CD4-positive, alpha-beta T cell (primary cell): ENCODE data around the gene CALML3. TPM values are rescaled to one million over a fixed set of nuclear protein-coding genes. Genes with fewer than 3 reads are reported as not detected.

Experiments used
- ATAC-seq: fragments of 200-7000 bp; cut with Tn5 transposase; one replicate; pipeline ENCODE4 v1.10.0; 2022; ENCODE audit warnings: mild to moderate bottlenecking; ENCODE audit not compliant: poor library complexity
- CTCF ChIA-PET: fragments of 350-600 bp; sonication (Branson Sonifier 250); formaldehyde crosslinking; loops from one replicate; lab custom pipeline; 2021; ENCODE audit warnings: antibody characterized with exemption, inconsistent platforms; lab: Charles Lee
- POLR2A ChIA-PET: fragments of 350-600 bp; sonication (Branson Sonifier 250); formaldehyde crosslinking; loops from one replicate; lab custom pipeline; 2021; ENCODE audit warnings: antibody characterized with exemption, inconsistent platforms; lab: Charles Lee
- DNase-seq, 14 experiments: peaks; one replicate each; pipeline ENCODE4 v3.0.0-alpha.2; 2013 to 2020; ENCODE audit warnings: mixed read lengths in 2 of 14
- H3K27ac ChIP-seq, 2 donors: one replicate each; pipeline versions ENCODE4 v1.5.1 to v1.7.0; 2013; ENCODE audit warnings: low read length in 2 of 2, low read depth in 1 of 2, mild to moderate bottlenecking in 1 of 2
- H3K27me3 ChIP-seq, 2 experiments: 1 replicate in 1 of 2; 2 replicates in 1 of 2; pipeline versions ENCODE4 v1.6.1 to v1.7.0; 2013; ENCODE audit warnings: low read length in 2 of 2, control low read depth in 1 of 2, mild to moderate bottlenecking in 1 of 2, moderate library complexity in 1 of 2; ENCODE audit not compliant: insufficient read depth in 2 of 2, control insufficient read depth in 1 of 2
- H3K36me3 ChIP-seq: one replicate; pipeline ENCODE4 v1.6.1; 2013; ENCODE audit warnings: low read length, control low read depth; ENCODE audit not compliant: insufficient read depth
- H3K4me1 ChIP-seq: one replicate; pipeline ENCODE4 v1.6.1; 2013; ENCODE audit warnings: low read length, control low read depth; ENCODE audit not compliant: insufficient read depth
- H3K4me3 ChIP-seq: one replicate; pipeline ENCODE4 v1.5.1; 2013; ENCODE audit warnings: mild to moderate bottlenecking, low read length, moderate library complexity
- H3K9me3 ChIP-seq, 2 experiments: 1 replicate in 1 of 2; 2 replicates in 1 of 2; pipeline versions ENCODE4 v1.6.1 to v1.7.0; 2013; ENCODE audit warnings: low read length in 2 of 2, mild to moderate bottlenecking in 2 of 2, control low read depth in 1 of 2, moderate library complexity in 1 of 2; ENCODE audit not compliant: control insufficient read depth in 1 of 2, insufficient read depth in 1 of 2
- H3K27ac Mint-ChIP-seq: one replicate; pipeline ENCODE4 v1.8.0; 2020; ENCODE audit warnings: mixed read lengths
- H3K27me3 Mint-ChIP-seq: one replicate; pipeline ENCODE4 v1.8.0; 2021; ENCODE audit warnings: mixed read lengths
- H3K36me3 Mint-ChIP-seq: one replicate; pipeline ENCODE4 v1.8.0; 2021; ENCODE audit warnings: low read depth, mixed read lengths
- H3K4me1 Mint-ChIP-seq: one replicate; pipeline ENCODE4 v1.8.0; 2021; ENCODE audit warnings: low read depth, mixed read lengths
- H3K4me3 Mint-ChIP-seq: one replicate; pipeline ENCODE4 v1.8.0; 2020; ENCODE audit warnings: mild to moderate bottlenecking, mixed read lengths
- H3K9me3 Mint-ChIP-seq: one replicate; pipeline ENCODE4 v1.8.0; 2020; ENCODE audit warnings: mixed read lengths
- intact Hi-C, 2 experiments: fragments of 100-400 bp; cut with DNase I in 1 of 2; cut with micrococcal nuclease in 1 of 2; formaldehyde crosslinking; loops; one replicate each; pipeline versions ENCODE4 v1.15.1 to v1.9.0; 2023 to 2025; cut with DNase I, micrococcal nuclease
- total RNA-seq, 174 experiments: library from RNA in 2 of 174; stranded (reverse) in 2 of 174; gene quantifications; one replicate each; pipeline ENCODE4 v1.2.3 and lab custom pipeline; 2021 to 2026
- TF ChIP-seq, protein P1 (sequence below): fragments of 200-600 bp; IDR thresholded peaks from one replicate; pipeline ENCODE4 v1.8.0; 2022; ENCODE audit warnings: antibody characterized with exemption, mild to moderate bottlenecking

The CALML3 gene
- total RNA-seq, 2 experiments from 2014 or later: not detected

DNA sequence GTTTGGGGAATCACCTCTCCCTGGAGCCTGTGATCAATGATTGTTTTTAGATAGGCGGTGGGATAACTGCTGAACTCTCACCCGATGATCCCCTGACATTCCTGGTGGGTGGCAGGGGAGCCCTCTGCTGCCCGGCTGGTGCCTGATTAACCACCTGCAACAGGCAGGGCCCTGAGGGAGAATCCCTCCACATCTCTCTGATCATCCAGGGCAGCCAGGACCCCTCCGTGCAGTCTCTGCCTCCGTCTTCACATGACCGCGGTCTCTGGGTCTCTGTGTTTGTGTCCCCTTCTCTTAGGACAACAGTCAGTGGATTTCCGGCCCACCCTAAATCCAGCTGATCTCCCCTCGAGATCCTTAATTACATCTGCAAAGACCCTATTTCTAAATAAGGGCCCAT, 42.7 kb upstream of the CALML3 start:
- POLR2A ChIA-PET: no interaction called here
- DNase-seq: no peak
- Histone ChIP-seq H3K36me3 (no peaks in the 10 kb centered on the region), H3K4me3 (no peak overlapping the region), H3K4me1 (no peaks in the 10 kb centered on the region), H3K27me3 (no peaks in the 10 kb centered on the region), H3K27ac (no peak overlapping the region), H3K9me3 (peaks cover 0 to 4% of the 10 kb centered on the region in 2 experiments)
- Mint-ChIP-seq H3K36me3 (no peaks in the 10 kb centered on the region), H3K4me3 (no peak overlapping the region), H3K27me3 (no peaks in the 10 kb centered on the region), H3K9me3 (no peaks in the 10 kb centered on the region), H3K27ac (no peak overlapping the region), H3K4me1 (no peaks in the 10 kb centered on the region)
- TF ChIP-seq, protein P1, sequence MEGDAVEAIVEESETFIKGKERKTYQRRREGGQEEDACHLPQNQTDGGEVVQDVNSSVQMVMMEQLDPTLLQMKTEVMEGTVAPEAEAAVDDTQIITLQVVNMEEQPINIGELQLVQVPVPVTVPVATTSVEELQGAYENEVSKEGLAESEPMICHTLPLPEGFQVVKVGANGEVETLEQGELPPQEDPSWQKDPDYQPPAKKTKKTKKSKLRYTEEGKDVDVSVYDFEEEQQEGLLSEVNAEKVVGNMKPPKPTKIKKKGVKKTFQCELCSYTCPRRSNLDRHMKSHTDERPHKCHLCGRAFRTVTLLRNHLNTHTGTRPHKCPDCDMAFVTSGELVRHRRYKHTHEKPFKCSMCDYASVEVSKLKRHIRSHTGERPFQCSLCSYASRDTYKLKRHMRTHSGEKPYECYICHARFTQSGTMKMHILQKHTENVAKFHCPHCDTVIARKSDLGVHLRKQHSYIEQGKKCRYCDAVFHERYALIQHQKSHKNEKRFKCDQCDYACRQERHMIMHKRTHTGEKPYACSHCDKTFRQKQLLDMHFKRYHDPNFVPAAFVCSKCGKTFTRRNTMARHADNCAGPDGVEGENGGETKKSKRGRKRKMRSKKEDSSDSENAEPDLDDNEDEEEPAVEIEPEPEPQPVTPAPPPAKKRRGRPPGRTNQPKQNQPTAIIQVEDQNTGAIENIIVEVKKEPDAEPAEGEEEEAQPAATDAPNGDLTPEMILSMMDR: no peak
- CTCF ChIA-PET: no interaction called here
- intact Hi-C loops: no loop called here
- ATAC-seq: no peak

DNA sequence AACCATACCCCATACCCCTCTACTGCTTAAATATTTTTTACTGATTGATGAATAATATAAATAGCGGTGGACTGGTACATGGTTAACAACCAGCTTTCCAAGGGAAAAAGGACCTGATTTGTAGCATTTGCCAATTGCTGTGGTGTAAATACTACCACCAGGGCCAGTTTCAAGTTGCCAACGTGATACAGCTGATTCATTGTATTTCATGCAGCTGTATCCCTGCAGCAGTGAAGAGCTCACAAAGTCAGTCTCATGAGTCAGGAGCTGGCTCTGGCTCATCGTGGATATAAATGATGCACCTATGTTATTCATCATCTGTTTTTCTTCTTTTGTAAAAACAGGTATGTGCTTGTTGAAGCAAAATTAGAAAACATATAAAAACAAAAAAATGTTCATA, 40.6 kb upstream of the CALML3 start:
- no peak for ATAC-seq
- H3K36me3 ChIP-seq: no peaks in the 10 kb centered on the region
- H3K27me3 ChIP-seq: no peaks in the 10 kb centered on the region
- Mint-ChIP-seq H3K36me3 (no peaks in the 10 kb centered on the region), H3K27me3 (no peaks in the 10 kb centered on the region), H3K4me3 (no peak overlapping the region), H3K4me1 (no peaks in the 10 kb centered on the region), H3K27ac (no peak overlapping the region), H3K9me3 (no peaks in the 10 kb centered on the region)
- intact Hi-C loops: no loop called here
- POLR2A ChIA-PET: no interaction called here
- TF ChIP-seq, protein P1: no peak
- no peaks in the 10 kb centered on the region for H3K4me1 ChIP-seq
- no peak for DNase-seq
- peaks cover 0 to 4% of the 10 kb centered on the region in 2 experiments for H3K9me3 ChIP-seq
- H3K27ac ChIP-seq: no peak overlapping the region
- H3K4me3 ChIP-seq: no peak overlapping the region
- CTCF ChIA-PET: interaction anchor here (1.2 kb wide), 1 partner anchor 139 kb away, joined by 3 read pairs; no protein-coding TSS in a partner anchor

GRCh38 chr10:5485290-5485689, 39.5 kb upstream of the CALML3 start:
- Mint-ChIP-seq H3K27ac (no peak overlapping the region), H3K36me3 (no peaks in the 10 kb centered on the region), H3K27me3 (no peaks in the 10 kb centered on the region), H3K4me1 (no peaks in the 10 kb centered on the region), H3K4me3 (no peak overlapping the region), H3K9me3 (no peaks in the 10 kb centered on the region)
- Histone ChIP-seq H3K9me3 (peaks cover 0 to 3% of the 10 kb centered on the region in 2 experiments), H3K27me3 (no peaks in the 10 kb centered on the region), H3K27ac (no peak overlapping the region), H3K36me3 (no peaks in the 10 kb centered on the region), H3K4me1 (no peaks in the 10 kb centered on the region), H3K4me3 (no peak overlapping the region)
- intact Hi-C loops: no loop called here
- no peak for ATAC-seq
- ChIA-PET POLR2A (no interaction called here), CTCF (interaction anchor here (0.9 kb wide), 1 partner anchor 35 kb away, joined by 3 read pairs; no protein-coding TSS in a partner anchor)
- TF ChIP-seq, protein P1: no peak
- DNase-seq: no peak
